AG09309 (cell line): ENCODE data around the gene PRSS2.
"Not testable (repeated sequence)": the region's sequence is repeated elsewhere in the genome, so short reads cannot be mapped to it uniquely, and the experiment has no call there.

Experiments used
- DNase-seq: peaks from one replicate; pipeline ENCODE4 v3.0.0-alpha.2; 2010; ENCODE audit warnings: low read depth
- H3K4me3 ChIP-seq: 2 replicates; pipeline ENCODE4 v1.5.1; 2011; ENCODE audit warnings: mild to moderate bottlenecking, low read depth, low read length, moderate library complexity; ENCODE audit not compliant: control insufficient read depth
- TF ChIP-seq, protein P1 (sequence below): IDR thresholded peaks from 2 replicates; pipeline ENCODE4 v1.5.1; 2011; ENCODE audit warnings: mild to moderate bottlenecking, low read depth, low read length, inconsistent platforms; ENCODE audit not compliant: insufficient read depth, control insufficient read depth; ENCODE audit errors: missing control alignments

The PRSS2 gene

DNA sequence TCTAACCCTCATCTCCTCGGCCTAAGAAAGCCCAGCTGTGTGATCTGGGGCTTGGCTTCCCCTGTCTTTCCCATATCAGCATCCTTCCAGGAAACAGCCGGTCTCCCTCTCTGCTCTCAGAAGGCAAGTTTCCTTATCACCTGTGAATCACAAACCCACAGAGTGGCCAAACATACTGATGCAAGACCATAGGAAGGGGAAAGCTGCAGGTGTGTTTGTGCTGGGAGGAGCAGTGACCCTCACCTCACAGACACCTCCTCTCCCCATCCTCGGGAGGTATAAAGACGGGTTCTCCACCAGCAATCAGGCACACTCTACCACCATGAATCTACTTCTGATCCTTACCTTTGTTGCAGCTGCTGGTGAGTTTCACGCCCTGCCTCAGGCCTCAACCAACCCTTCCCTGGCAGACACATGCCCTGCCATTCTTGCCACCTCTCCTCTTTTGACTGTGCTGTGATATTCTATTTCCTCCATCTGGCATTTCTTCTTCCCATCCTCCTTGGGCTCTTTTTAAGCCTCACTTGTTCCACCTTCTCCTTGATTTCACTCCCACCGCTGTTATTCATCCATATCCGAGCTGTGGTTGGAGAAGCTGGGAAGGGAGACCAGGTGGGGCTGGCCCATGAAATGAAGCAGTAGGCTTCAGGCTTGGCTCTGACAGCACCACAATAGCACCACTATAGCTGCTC, at the start of gene PRSS2:
PRSS2 (plus strand) TSS at position 310 of the 692 bp plus-strand sequence; CDS start at position 323, 13 bp downstream.
- no peak for DNase-seq
- no peak within 1 kb of the TSS for H3K4me3 ChIP-seq

DNA sequence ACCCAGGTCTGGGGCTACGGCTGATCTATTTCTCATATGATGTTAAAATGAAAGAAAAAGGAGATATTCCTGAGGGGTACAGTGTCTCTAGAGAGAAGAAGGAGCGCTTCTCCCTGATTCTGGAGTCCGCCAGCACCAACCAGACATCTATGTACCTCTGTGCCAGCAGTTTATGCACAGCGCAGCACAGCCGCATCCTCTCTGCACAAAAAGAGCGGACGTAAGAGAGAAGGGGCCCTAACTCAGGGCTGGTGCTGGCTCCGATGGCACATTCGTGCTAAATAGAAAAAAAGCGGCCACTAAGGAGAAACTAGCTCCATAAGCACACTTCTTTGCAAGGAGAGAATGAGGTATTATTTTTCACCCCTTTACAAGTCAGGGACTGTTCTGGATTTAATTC, 49.8 kb upstream of the PRSS2 start:
- no peak for DNase-seq
- H3K4me3 ChIP-seq = no peak overlapping the region
- TF ChIP-seq, protein P1, sequence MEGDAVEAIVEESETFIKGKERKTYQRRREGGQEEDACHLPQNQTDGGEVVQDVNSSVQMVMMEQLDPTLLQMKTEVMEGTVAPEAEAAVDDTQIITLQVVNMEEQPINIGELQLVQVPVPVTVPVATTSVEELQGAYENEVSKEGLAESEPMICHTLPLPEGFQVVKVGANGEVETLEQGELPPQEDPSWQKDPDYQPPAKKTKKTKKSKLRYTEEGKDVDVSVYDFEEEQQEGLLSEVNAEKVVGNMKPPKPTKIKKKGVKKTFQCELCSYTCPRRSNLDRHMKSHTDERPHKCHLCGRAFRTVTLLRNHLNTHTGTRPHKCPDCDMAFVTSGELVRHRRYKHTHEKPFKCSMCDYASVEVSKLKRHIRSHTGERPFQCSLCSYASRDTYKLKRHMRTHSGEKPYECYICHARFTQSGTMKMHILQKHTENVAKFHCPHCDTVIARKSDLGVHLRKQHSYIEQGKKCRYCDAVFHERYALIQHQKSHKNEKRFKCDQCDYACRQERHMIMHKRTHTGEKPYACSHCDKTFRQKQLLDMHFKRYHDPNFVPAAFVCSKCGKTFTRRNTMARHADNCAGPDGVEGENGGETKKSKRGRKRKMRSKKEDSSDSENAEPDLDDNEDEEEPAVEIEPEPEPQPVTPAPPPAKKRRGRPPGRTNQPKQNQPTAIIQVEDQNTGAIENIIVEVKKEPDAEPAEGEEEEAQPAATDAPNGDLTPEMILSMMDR = no peak

More for the DNA sequence above, at the start of gene PRSS2:
- TF ChIP-seq, protein P1 = no peak

- no peak overlapping the region for H3K4me3 ChIP-seq
- DNase-seq = no peak
- TF ChIP-seq, protein P1 = no peak
Measured at GRCh38 chr7:142722248-142722794, 48.4 kb upstream of the PRSS2 start.

- TF ChIP-seq, protein P1 = no peak
- H3K4me3 ChIP-seq = no peak overlapping the region
- DNase-seq = no peak
Measured at GRCh38 chr7:142733271-142733670, 37.5 kb upstream of the PRSS2 start.

DNA sequence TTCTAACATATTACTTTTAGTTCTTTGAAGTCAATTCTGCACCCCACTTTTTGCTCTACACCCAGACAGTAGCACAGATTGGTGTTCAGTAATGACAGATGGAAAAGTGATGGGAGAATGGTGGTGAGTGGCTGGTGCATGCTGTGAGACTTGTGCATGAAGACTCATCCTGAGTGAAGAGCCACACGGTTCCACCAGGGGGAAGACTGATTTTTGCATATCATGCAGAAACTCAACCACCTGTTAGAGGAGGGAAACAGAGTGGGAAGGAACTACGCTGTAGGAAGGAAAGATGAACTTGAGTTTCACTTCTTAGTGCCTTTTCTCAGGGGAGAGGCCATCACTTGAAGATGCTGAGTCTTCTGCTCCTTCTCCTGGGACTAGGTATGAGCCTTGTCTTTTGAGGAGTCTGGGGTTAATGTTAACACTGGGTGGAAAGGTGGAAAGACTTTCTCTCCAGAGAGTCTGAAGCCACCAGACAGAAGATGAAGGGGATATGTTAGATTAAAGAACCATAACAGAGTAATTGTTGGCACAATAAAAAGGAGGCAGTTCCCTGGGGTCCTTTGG, 30.8 kb upstream of the PRSS2 start:
- no peak for DNase-seq
- no peak overlapping the region for H3K4me3 ChIP-seq
- TF ChIP-seq, protein P1 = no peak

DNA sequence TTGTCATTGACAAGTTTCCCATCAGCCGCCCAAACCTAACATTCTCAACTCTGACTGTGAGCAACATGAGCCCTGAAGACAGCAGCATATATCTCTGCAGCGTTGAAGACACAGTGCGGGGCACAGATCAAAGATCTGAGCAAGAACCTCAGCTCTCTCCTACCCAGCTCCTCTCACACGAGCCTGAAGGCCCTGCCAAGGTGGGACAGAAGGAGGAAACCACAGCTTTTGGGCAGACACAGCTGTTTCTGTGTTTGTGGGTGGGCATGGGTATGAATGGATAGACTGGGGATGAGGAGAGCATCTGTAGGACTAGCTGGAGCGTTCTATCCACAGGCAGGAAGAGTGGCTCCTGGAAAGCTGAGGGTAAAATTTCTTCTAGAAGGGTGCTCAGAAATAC, 30.0 kb upstream of the PRSS2 start:
- no peak overlapping the region for H3K4me3 ChIP-seq
- TF ChIP-seq, protein P1 = no peak
- DNase-seq = no peak

GRCh38 chr7:142741932-142742331, 28.8 kb upstream of the PRSS2 start:
- not testable (repeated sequence) for H3K4me3 ChIP-seq, DNase-seq
